GM19099 (cell line): ENCODE data around the gene PILRA.

Experiments used
- POLR2A ChIP-seq: IDR thresholded peaks from 3 replicates; pipeline ENCODE4 v1.6.1; 2011; ENCODE audit warnings: low read depth; ENCODE audit not compliant: insufficient read length; ENCODE audit errors: extremely low read depth

PILRA gene

DNA sequence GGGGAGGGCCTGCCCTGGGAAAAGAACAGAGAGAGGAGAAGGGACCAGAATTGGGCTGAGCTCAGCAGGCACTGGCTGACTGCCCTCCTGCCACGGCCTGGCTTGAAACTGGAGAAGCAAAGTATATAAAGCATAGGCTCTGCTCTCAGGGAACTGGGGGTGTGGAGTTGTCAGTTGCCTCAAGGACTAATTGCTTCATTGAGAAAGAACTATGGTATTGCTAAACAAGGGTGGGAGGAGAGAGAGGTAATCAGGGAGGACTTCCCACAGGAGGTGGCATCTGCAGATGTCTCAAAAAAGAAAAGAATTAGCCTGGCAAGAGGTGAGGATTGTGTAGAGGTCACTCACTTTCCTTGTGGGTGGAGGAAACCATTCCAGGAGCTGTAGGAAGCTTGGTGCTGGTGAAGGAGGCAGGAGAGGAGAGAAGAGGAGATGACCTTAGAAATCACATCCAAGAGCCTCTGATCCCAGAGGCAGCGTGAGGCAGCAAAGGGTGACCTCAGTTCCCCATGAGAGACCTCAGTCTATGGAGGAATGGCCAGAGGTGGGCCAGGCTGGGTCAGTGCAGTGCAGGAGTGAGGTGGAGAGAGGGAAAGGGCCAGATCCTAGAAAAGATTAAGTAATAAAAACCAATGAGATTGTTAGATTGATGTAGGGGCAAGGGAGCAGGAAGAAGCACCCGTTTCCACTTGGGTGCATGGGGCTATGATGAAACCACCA, 13.0 kb upstream of the PILRA start:
- TF ChIP-seq POLR2A, result no peak

GRCh38 chr7:100363098-100363497, 10.2 kb upstream of the PILRA start:
- no peak for TF ChIP-seq POLR2A

- TF ChIP-seq POLR2A, result no peak
Measured at GRCh38 chr7:100364480-100364879, 8.8 kb upstream of the PILRA start.

DNA sequence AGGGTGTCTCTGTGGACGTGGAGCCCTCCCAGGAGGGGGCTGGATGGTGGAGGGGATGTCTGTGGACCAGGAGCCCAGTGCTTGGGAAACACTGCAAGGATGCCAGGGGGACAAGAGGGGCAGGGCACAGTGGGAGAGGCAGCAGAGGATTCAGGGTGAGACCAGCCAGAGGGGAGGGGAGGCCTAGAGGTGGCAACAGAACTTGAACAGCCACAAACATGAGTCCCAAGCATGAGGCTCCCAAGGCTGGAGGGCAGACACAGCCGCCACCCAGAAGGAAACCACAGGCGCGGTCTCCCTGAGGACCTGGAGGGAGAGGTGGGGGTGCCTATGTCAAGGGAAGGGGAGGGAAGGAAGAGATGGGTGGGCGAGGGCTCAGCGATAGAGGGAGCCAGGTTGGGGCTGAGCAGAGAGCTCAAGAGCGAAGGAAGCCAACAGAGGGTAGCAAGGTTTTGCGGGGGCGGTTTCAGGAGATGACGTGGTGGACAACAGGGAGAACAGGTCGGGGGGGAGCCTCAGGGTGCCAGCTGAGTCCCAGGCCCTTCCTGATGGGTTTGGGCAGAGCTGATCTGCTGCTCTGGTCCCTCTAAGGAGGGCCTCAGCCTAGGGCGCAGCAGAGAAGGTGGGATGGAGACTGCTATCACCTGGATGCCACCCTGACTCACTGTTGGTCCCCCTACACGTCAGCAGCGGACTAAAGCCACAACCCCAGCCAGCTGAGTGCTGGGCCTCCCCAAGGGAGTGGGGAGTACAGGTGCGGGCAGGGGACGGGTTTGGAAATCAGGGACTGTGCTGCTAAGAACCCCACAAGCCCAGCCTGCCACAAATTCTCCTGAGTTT, 6.7 kb upstream of the PILRA start:
- TF ChIP-seq POLR2A, result peak; percentile 37

DNA sequence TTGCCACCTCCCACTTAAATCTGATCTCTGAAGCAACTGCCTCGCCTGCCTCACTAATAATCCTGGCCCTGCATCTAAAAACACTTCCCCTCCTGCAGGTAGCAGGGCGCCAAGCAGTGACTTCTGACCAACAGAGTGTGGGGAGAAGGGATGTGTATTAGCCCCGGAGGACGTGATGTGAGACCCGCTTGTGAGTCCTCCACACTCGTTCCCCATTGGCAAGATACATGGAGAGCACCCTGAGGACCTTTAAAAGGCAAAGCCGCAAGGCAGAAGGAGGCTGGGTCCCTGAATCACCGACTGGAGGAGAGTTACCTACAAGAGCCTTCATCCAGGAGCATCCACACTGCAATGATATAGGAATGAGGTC, 6.1 kb upstream of the PILRA start:
- TF ChIP-seq POLR2A, result no peak

GRCh38 chr7:100367676-100368613, 5.3 kb upstream of the PILRA start:
- no peak for TF ChIP-seq POLR2A

DNA sequence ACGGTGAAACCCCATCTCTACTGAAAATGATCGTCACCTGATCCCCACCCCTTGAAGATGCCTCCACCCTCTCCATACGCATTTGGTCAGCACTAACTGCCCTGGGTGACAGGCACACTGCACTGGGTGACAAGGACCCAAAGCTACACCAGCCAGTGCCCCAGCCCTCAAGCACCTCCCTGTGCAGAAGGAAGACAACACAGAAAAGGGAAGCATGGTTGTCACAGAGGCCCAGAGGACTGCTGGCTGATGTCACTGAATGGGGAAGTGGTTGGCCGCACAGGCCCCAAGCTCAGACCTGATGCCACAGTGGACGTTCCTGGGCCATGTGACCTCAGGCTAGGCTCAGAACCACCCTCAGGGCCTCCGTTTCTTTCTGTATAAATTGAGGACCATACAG, 4.2 kb upstream of the PILRA start:
- peak; percentile 48 for TF ChIP-seq POLR2A

GRCh38 chr7:100370303-100370702, 3.0 kb upstream of the PILRA start:
- no peak for TF ChIP-seq POLR2A

DNA sequence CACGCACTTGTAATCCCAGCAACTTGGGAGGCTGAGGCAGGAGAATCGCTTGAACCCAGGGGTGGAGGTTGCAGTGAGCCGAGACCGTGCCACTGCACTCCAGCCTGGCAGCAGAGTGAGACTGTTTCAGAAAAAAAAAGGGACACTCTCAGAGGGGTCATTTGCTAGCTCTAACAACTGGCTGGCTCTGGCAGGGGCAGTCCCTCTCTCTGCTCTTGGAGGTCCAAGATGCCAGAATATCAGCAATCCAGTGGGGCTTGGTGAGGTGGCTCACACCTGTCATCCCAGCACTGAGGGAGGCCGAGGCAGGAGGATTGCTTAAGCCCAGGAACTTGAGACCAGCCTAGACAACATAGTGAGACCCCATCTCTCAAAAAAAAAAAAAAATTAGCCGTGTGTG, 2.5 kb upstream of the PILRA start:
- TF ChIP-seq POLR2A, result no peak

GRCh38 chr7:100371561-100372171, 1.6 kb upstream of the PILRA start:
- TF ChIP-seq POLR2A, result no peak

GRCh38 chr7:100372256-100372655, 1.0 kb upstream of the PILRA start:
- TF ChIP-seq POLR2A, result no peak

DNA sequence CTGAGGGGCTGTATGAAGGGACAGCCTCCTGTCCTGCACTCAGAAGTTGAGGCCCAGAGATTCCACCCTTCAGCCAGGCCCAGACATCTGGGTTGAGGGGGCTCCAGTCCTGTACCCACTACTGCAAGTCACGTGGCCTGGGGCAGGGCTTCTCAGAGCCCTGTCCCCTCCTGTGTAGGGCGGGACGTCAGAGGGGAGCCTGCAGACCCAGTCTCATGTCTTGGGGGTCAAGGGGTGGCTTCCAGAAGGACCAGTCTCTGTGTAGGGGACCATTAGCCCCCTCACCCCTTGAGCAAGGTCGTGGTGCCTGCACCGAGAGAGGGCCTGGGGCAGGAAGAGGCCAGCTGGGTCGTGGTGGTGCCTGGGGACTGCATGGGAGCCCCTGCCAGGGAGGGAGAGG, 593 bp upstream of the PILRA start:
- no peak for TF ChIP-seq POLR2A

- peak; percentile 26 for TF ChIP-seq POLR2A
Measured at GRCh38 chr7:100373870-100374598, 747 bp downstream of the PILRA start.

- TF ChIP-seq POLR2A, result no peak
Measured at GRCh38 chr7:100374601-100375000, 1.3 kb downstream of the PILRA start.
